ENCODE measurements around the gene C19orf67. TPM values are rescaled to one million over a fixed set of nuclear protein-coding genes. Genes with fewer than 3 reads are reported as not detected.

C19orf67 gene
- total RNA-seq, 1 experiment from 2014 or later: not detected

DNA sequence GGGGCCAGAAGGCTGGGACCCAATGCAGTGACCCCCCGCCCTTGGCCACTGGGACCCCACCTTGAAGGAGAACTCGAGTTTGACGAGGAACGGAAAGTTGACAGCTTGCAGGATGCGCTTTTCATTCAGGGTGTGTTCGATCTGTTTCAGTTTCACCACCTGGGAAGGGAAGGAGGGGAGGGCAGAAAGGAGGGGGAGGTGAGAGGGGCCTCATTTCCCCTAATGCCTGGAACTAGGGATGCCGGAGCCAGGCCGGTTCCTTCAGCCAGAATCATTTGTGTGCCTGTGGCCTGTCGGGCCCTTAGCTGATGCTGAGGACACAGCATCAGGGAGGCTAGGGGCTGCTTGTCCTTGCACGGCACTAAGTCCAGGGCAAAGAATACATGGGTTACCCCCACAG is 17.2 kb upstream of the C19orf67 start:
- H3K27me3 ChIP-seq (ENCODE audit: low read length): no peaks in the 10 kb centered on the region
- H3K79me2 ChIP-seq (ENCODE audit: low read length): no peaks in the 10 kb centered on the region
- H3K4me2 ChIP-seq (ENCODE audit: low read length): no peak overlapping the region
- DNase-seq (no peak), ATAC-seq (no peak)
- no peaks in the 10 kb centered on the region for H3K9me3 ChIP-seq (ENCODE audit: low read length)
- BruUV-seq (replicated peaks): no TSS peak
- TF ChIP-seq, protein P1, sequence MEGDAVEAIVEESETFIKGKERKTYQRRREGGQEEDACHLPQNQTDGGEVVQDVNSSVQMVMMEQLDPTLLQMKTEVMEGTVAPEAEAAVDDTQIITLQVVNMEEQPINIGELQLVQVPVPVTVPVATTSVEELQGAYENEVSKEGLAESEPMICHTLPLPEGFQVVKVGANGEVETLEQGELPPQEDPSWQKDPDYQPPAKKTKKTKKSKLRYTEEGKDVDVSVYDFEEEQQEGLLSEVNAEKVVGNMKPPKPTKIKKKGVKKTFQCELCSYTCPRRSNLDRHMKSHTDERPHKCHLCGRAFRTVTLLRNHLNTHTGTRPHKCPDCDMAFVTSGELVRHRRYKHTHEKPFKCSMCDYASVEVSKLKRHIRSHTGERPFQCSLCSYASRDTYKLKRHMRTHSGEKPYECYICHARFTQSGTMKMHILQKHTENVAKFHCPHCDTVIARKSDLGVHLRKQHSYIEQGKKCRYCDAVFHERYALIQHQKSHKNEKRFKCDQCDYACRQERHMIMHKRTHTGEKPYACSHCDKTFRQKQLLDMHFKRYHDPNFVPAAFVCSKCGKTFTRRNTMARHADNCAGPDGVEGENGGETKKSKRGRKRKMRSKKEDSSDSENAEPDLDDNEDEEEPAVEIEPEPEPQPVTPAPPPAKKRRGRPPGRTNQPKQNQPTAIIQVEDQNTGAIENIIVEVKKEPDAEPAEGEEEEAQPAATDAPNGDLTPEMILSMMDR (conservative IDR thresholded peaks at IDR 0.05; ENCODE audit: low read depth, low read length): no peak
- TF ChIP-seq EZH2phosphoT487 (IDR thresholded peaks at IDR 0.05; ENCODE audit: borderline replicate concordance, low read length) (no peak), EZH2 (IDR thresholded peaks at IDR 0.05; ENCODE audit: low read length, unreplicated experiment) (no peak)
- no peak overlapping the region for H3K27ac ChIP-seq (ENCODE audit: low read length)
- ChIA-PET POLR2A (ENCODE audit: unreplicated experiment) (no interaction called here), CTCF (no interaction called here)
- H3K4me1 ChIP-seq (ENCODE audit: insufficient read depth, low read length): peaks cover 7% of the 10 kb centered on the region; the same call in 1 of the 2 replicates
- no peak overlapping the region for H3K4me3 ChIP-seq (ENCODE audit: low read length)
- no peak overlapping the region for H3K9ac ChIP-seq (ENCODE audit: low read length)
- H3K36me3 ChIP-seq (ENCODE audit: low read depth, low read length): peaks cover 20% of the 10 kb centered on the region
- no peaks in the 10 kb centered on the region for H4K20me1 ChIP-seq (ENCODE audit: low read length)
- no peak overlapping the region for H2AFZ ChIP-seq (ENCODE audit: low read length)
- no peaks in the 10 kb centered on the region for H3F3A ChIP-seq (ENCODE audit: low read length, unreplicated experiment)
- H3K9me2 ChIP-seq (replicated peaks; ENCODE audit: low read length): no peaks in the 10 kb centered on the region
- intact Hi-C loops (cut with micrococcal nuclease): no loop called here

DNA sequence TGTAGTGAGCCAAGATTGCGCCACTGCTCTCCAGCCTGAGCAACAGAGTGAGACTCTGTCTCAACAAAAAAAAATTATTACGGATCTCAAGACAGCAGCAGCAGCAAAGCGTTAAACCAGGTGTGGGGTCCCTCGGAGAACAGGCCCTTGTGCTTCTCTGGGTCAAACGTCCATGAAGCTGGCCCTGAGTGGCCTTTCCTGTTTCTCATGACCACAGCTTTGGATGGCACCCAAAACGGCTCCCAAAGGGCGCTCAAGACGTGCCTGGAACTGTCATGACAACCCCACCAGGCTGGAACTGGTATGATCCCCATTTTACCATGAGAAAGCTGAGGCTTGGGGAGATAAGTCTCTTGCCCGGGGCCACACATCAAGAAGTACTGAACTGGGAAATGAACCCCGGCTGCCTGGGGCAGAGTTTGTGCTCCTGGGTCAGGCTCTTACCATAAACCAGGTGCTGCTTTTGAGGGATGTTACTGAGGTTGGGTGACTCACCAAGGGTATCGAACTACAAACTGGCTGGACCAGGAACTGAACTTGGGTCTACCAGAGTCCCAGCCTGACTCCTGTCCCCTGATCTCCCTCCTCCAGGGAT is 16.6 kb upstream of the C19orf67 start:
- H3F3A ChIP-seq (ENCODE audit: low read length, unreplicated experiment): no peaks in the 10 kb centered on the region
- intact Hi-C loops (cut with micrococcal nuclease): no loop called here
- DNase-seq (peak; percentile 34), ATAC-seq (peak; percentile 43; the same call in 1 of the 2 replicates)
- no peak for TF ChIP-seq EZH2 (IDR thresholded peaks at IDR 0.05; ENCODE audit: low read length, unreplicated experiment)
- TF ChIP-seq, protein P1 (conservative IDR thresholded peaks at IDR 0.05; ENCODE audit: low read depth, low read length): no peak
- no peak overlapping the region for H3K9ac ChIP-seq (ENCODE audit: low read length)
- H4K20me1 ChIP-seq (ENCODE audit: low read length): no peaks in the 10 kb centered on the region
- H3K27ac ChIP-seq (ENCODE audit: low read length): no peak overlapping the region
- CTCF ChIA-PET: no interaction called here
- POLR2A ChIA-PET (ENCODE audit: unreplicated experiment): interaction anchor here (0.7 kb wide), 1 partner anchor 173 kb away, joined by 3 read pairs; no protein-coding TSS in a partner anchor
- no peak overlapping the region for H3K4me2 ChIP-seq (ENCODE audit: low read length)
- H3K9me2 ChIP-seq (replicated peaks; ENCODE audit: low read length): no peaks in the 10 kb centered on the region
- peaks cover 7% of the 10 kb centered on the region; the same call in 1 of the 2 replicates for H3K4me1 ChIP-seq (ENCODE audit: insufficient read depth, low read length)
- no peak overlapping the region for H2AFZ ChIP-seq (ENCODE audit: low read length)
- H3K4me3 ChIP-seq (ENCODE audit: low read length): no peak overlapping the region
- no peaks in the 10 kb centered on the region for H3K79me2 ChIP-seq (ENCODE audit: low read length)
- H3K9me3 ChIP-seq (ENCODE audit: low read length): no peaks in the 10 kb centered on the region
- peaks cover 20% of the 10 kb centered on the region for H3K36me3 ChIP-seq (ENCODE audit: low read depth, low read length)
- H3K27me3 ChIP-seq (ENCODE audit: low read length): no peaks in the 10 kb centered on the region
- BruUV-seq (replicated peaks): no TSS peak

DNA sequence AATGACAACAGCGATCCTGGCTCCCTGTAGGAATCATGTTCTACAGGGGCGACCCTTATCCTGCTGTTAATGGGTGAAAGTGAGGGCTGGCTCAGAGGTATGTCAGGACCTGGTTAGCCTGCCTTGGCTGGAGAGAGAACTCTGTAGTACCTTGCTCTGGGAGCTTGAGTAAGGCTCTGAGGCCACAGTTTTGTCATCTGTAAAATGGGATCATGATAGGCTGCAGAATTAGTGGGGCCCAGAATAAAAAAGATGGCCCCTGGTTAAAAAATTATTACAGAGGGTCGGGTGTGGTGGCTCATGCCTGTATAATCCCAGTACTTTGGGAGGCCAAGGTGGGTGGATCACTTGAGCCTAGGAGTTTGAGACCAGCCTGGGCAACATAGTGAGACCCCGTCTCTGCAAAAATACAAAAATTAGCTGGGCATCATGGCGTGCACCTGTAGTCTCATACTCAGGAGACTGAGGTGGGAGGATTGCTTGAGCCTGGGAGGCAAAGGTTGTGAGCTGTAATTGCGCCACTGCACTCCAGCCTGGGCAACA is 15.5 kb upstream of the C19orf67 start:
- TF ChIP-seq EZH2phosphoT487 (IDR thresholded peaks at IDR 0.05; ENCODE audit: borderline replicate concordance, low read length): no peak
- no peak for TF ChIP-seq EZH2 (IDR thresholded peaks at IDR 0.05; ENCODE audit: low read length, unreplicated experiment)
- TF ChIP-seq, protein P1 (conservative IDR thresholded peaks at IDR 0.05; ENCODE audit: low read depth, low read length): no peak
- Histone ChIP-seq H3K27me3 (ENCODE audit: low read length) (no peaks in the 10 kb centered on the region), H3K4me1 (ENCODE audit: insufficient read depth, low read length) (peaks cover 7% of the 10 kb centered on the region; the same call in 1 of the 2 replicates), H4K20me1 (ENCODE audit: low read length) (no peaks in the 10 kb centered on the region), H3K9me3 (ENCODE audit: low read length) (no peaks in the 10 kb centered on the region), H2AFZ (ENCODE audit: low read length) (no peak overlapping the region), H3K79me2 (ENCODE audit: low read length) (no peaks in the 10 kb centered on the region), H3K4me3 (ENCODE audit: low read length) (no peak overlapping the region), H3F3A (ENCODE audit: low read length, unreplicated experiment) (no peaks in the 10 kb centered on the region), H3K27ac (ENCODE audit: low read length) (no peak overlapping the region), H3K9ac (ENCODE audit: low read length) (no peak overlapping the region), H3K9me2 (replicated peaks; ENCODE audit: low read length) (no peaks in the 10 kb centered on the region), H3K36me3 (ENCODE audit: low read depth, low read length) (peaks cover 20% of the 10 kb centered on the region), H3K4me2 (ENCODE audit: low read length) (no peak overlapping the region)
- intact Hi-C loops (cut with micrococcal nuclease): no loop called here
- DNase-seq (no peak), ATAC-seq (no peak)
- no TSS peak for BruUV-seq (replicated peaks)
- CTCF ChIA-PET: no interaction called here
- POLR2A ChIA-PET (ENCODE audit: unreplicated experiment): no interaction called here
